Dedifferentiated amniotic fluid mesenchymal stem cell (primary cell): ENCODE results near the gene CDK5RAP1.
"Not testable (repeated sequence)": the region's sequence is repeated elsewhere in the genome, so short reads cannot be mapped to it uniquely, and the experiment has no call there.

ENCODE experiments used
- DNase-seq: peaks from one replicate; pipeline ENCODE4 v3.0.0-alpha.2; 2016; ENCODE audit errors: extremely low spot score

Gene CDK5RAP1

DNA sequence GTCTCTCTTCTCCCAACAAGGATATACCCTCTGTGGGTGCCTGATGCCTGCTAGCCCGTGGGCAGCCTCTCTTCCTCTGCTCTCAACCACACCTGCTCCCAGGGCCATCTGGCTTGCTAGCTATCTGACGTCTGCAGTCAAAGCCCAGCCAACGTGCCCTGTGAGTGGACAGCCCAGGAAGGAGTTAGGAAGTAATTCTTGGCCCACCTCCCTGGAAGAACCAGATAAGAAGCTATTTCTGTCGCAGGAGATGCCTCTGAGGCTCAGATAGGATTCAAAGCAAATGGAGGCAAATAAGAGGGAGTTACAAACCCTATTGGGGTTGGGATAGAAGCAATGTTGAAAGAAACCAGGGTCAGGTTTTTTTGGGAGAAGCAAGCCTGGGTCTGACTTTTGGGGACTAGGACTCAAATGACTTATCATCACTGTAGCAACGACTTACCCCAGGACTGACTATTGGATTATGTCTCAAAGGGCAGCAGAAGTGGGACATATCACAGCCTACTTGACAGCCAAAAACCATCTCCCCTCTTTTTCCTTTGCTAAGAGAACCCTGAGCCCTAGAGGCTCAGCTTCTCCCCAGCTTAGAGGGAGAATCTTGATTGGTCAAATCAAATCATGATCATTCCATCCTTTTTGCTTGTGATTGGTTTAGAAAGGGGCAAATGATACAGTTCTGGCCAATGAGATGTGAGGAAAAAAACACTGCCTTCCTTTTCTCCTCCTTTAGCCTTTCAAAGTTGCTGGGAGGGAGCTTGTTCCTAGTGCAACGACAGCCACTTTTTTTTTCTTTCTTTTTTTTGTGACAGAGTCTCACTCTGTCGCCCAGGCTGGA lies 18.0 kb upstream of the CDK5RAP1 start:
- DNase-seq: no peak

GRCh38 chr20:33418033-33418432 lies 16.7 kb upstream of the CDK5RAP1 start:
- DNase-seq: no peak

DNA sequence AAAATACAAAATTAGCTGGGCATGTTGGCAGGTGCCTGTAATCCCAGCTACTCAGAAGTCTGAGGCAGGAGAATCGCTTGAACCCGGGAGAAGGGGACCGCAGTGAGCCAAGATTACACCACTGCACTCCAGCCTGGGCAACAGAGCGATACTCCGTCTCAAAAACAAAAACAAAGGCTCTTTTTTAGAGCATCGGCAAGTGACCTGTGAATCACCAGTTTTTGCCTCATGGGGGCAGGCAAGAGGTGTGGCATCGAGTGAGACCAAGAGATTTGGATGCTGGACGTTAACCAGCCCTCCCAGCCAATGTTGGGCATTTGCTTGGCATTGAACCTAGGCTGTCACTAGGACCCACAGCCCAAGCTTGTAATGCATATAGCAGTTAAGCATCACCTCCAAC lies 14.6 kb upstream of the CDK5RAP1 start:
- DNase-seq: no peak

GRCh38 chr20:33412484-33412838 lies 11.1 kb upstream of the CDK5RAP1 start:
- no peak for DNase-seq

DNA sequence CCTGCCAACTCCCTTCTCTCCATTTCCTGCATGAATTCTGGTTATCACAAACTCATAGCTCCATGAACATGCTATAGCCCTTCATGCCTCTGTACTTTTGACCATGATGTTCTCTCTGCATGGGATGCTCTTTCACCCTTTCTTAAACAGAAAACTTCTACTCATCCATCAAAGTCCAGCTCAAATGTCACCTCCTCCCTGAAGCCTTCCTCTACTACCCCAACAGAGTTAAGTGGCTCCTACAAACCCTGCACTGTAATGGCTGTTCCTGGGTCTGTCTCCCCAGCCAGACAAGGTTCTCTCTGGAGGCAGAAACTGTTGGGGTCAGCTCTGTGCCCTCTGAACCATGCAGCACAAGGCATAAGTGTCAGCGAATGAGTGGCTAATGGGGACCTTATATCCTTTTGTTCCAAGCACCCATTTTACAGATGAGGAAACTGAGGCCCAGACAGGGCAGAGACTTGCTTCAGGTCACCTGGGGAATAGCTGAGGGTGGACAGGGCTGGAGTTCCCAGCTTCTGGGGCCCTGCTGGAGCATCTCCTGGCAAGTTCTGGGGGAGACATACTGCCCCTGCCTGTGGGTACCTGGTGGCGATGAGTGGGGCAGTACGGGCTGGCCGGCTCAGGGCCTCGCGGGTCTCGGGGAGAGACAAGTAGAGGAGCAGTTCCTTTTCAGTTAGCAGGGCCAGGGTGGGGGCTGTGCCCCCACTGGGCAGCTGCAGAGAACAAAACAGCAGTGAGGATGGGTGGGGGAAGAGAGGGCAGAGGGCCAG lies 10.6 kb upstream of the CDK5RAP1 start:
- no peak for DNase-seq

- no peak for DNase-seq
These were observed 9.9 kb upstream of the CDK5RAP1 start for GRCh38 chr20:33411242-33411641.

DNA sequence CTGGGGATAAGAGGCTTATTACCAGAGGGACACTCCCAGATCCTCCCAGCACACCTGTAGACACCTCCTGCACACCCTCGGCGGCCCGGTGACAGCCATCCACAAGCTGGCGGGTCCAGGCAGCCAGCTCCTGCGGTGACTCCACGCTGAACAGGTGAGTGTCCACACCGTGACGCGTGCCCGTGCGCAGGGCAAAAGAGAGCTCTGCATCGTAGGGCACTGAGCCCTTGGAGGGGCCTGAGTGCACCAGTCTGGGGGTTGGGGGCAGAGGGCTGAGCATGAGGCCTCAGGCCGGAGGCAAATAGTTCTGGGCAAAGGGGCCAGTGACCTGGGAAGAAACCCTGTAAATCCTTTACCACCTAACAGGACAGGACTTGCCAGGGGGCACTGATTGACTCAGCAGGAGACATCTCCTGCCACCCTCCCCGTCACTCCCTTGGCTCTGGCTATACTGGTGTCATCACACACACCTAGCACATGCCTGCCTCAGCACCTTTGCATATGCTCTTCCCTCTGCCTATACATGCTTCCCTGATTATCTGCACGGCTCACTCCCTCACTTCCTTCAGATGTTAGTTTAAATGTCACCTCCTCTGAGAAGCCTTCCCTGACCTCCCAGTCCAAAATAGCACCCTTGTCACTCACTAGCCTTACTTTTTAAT lies 8.9 kb upstream of the CDK5RAP1 start:
- no peak for DNase-seq

DNA sequence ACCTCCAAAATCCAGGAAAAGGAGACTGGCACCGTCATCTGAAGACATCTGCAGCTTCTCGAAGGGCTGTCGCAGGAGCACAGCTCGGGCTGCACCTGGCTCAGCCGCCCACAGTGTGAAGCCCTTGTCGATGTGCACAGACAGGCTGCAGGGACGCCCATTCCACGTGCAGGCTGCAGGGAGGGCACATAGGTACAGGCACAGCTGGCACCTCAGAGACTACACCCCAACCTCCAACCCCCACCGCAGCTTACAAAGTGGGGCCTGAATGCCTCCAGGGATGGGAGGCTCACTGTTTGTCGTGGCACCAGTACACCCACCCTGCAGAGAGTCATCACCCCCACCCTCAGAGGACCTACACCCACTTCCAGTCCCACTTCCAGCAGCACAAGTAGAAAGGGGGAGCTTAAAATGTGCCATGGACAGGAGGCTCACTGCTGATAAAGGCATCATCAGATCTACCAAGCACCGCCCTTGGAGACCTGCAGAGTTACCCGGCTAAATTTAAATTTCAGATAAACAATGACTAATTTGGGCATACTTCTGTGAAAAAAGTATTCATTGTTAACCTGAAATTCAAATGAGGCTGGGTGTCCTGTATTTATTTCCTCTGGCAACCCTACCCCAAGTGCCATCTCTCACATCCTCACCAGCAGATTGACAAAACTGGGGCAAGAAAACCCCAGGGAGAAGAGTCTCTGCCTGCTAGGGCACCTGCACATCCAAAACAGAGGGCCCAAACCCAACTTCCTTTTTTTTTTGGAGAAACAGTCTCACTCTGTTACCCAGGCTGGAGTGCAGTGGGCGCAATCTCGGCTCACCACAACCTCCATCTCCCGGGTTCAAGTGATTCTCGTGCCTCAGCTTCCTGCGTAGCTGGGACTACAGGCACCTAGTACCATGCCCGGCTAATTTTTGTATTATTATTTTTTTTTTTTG lies 7.7 kb upstream of the CDK5RAP1 start:
- no peak for DNase-seq

GRCh38 chr20:33408313-33408712 lies 7.0 kb upstream of the CDK5RAP1 start:
- DNase-seq: no peak

- no peak for DNase-seq
These were observed 6.5 kb upstream of the CDK5RAP1 start for GRCh38 chr20:33407796-33408195.

GRCh38 chr20:33407251-33407650 lies 5.9 kb upstream of the CDK5RAP1 start:
- no peak for DNase-seq

DNA sequence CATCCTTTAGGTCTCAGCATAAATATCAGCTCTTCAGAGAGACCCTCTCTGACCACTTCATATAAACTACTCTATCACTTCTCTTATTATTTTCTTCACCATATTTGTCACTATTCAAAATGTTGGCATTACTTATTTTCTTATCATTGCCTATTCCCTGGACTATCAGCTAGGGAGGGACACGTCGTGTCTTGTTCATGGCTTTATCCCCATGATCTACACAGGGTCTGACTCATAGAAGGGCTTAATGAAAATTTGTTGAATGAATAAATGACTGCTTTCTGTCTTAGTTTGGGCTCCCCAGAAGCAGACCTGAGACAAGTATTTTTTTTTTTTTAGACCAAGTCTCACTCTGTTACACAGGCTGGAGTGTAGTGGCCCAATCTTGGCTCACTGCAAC lies 3.0 kb upstream of the CDK5RAP1 start:
- DNase-seq: no peak

DNA sequence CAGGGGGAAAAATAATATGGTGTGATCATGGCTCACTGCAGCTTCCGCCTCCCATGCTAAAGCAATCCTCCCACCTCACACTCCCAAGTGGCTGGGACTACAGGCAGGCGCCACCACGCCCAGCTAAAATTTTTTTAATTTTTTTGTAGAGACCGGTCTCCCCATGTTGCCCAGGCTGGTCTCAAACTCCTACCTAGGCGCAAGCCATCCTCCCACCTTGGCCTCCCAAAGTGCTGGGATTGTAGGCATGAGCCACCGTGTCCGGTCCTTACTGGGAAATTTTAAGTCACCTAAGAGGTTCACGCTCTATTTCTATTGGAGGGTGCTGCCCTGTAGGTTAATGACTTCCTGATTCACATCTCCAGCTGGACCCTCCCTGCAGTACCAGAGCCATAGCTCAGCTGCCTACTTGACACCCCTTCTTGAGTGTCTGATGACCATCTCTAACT lies 626 bp upstream of the CDK5RAP1 start:
- no peak for DNase-seq

DNA sequence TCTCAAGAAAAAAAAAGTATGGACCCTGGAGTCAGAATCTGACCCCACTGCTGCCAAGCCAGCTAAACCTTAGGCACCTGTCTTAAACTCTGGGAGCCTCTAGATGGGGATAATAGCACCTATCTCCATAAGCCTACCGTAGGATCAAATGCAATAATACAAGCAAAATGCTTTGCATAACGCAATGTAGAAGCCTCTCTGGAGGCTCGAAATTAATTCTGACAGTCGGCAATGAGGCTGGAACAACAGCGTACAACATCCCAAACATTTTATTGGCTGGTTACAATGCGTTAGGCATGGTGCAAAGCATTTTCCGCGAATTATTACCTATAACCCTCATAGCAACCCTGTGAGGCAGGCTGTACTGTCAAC lies 521 bp downstream of the CDK5RAP1 start:
- no peak for DNase-seq

GRCh38 chr20:33399924-33400323 lies 1.4 kb downstream of the CDK5RAP1 start:
- no peak for DNase-seq

DNA sequence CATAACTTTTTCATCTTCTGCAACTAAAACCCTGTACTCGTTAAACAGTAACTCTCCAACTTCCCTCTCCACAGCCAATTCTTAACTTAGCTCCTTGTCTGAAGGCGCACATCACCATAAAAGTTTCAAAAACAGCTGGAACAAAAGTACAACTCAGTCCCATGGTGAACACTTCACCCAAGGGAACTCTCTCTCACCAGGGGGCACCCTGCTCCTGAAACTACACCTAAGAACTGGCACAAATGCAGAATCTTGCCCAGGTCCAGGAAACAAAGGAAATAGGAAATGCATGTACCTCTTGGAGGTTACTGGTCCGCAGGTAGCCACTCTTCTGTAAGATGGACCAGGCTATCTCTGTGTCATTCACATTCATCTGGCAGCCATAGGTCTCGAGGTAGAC lies 6.6 kb downstream of the CDK5RAP1 start:
- no peak for DNase-seq

- DNase-seq: no peak
These were observed 7.7 kb downstream of the CDK5RAP1 start for GRCh38 chr20:33393609-33394008.

DNA sequence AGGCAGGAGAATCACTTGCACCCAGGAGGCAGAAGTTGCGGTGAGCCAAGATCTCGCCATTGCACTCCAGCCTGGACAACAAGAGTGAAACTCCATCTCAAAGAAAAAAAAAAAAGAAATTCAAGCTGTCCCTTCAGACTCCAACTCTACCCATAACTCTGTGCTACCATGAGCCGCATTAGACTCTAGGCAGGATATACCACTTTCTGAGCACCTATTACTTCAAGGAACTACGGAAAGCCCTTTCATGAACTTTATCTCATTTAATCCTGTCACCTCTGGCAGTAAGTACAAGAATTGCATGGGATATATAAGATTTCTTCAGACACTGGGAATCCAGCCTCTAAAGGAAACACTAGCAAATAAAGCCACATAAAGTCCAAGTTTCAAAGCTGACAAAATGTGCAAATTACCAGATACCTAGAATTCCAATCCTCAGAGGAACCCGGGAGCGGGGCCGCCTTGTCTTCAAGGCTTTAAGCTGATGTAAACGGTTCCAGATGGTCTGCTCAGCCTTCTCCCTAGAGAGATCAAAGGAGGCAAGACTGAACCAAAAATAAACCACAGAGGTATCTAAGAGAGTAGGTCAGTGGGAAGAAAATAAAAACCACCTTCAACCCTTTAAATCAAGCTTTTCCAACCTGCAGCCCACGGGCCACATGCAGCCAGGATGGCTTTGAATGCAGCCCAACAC lies 9.4 kb downstream of the CDK5RAP1 start:
- DNase-seq: peak; percentile 88

GRCh38 chr20:33389326-33389725 lies 12.0 kb downstream of the CDK5RAP1 start:
- not testable (repeated sequence) for DNase-seq

- DNase-seq: no peak
These were observed 13.1 kb downstream of the CDK5RAP1 start for GRCh38 chr20:33388268-33388667.

GRCh38 chr20:33387177-33387576 lies 14.1 kb downstream of the CDK5RAP1 start:
- no peak for DNase-seq
